SJSA1 (cell line): ENCODE results near the gene WNK4. TPM values are rescaled to one million over a fixed set of nuclear protein-coding genes. Genes with fewer than 3 reads are reported as not detected.
"Not testable (repeated sequence)": the region's sequence is repeated elsewhere in the genome, so short reads cannot be mapped to it uniquely, and the experiment has no call there.

Experiments used
- DNase-seq, 2 experiments: peaks; one replicate each; pipeline ENCODE4 v3.0.0-alpha.2; 2015 to 2020; ENCODE audit warnings: low spot score in 2 of 2, low read depth in 1 of 2
- H3K27ac ChIP-seq: fragments of 250-450 bp; sonication (Bioruptor Pico); 2 replicates; pipeline ENCODE4 v1.5.1; 2020; ENCODE audit warnings: mild to moderate bottlenecking, moderate library complexity
- H3K27me3 ChIP-seq: fragments of 250-450 bp; sonication (Bioruptor Pico); replicated peaks from 2 replicates; pipeline ENCODE4 v1.5.1; 2020; ENCODE audit warnings: mild to moderate bottlenecking, moderate library complexity
- H3K36me3 ChIP-seq: fragments of 250-450 bp; sonication (Bioruptor Pico); 2 replicates; pipeline ENCODE4 v1.5.1; 2020; ENCODE audit warnings: mild to moderate bottlenecking
- H3K4me1 ChIP-seq: fragments of 250-450 bp; sonication (Bioruptor Pico); replicated peaks from 2 replicates; pipeline ENCODE4 v1.6.1; 2021; ENCODE audit warnings: mild to moderate bottlenecking
- H3K4me3 ChIP-seq: fragments of 250-450 bp; sonication (Bioruptor Pico); 2 replicates; pipeline ENCODE4 v1.5.1; 2020; ENCODE audit warnings: mild to moderate bottlenecking
- H3K9me3 ChIP-seq: fragments of 250-450 bp; sonication (Bioruptor Pico); replicated peaks from 2 replicates; pipeline ENCODE4 v1.5.1; 2020; ENCODE audit warnings: mild to moderate bottlenecking
- total RNA-seq: library from RNA; depleted of rRNA; stranded (reverse); fragments of >200 nt; shearing (Covaris generic); gene quantifications from 2 replicates; pipeline ENCODE4 v1.2.3, GENCODE V29; 2014; rRNA removed

Gene WNK4
- 0.25 TPM in 1 of 2 replicates, not detected in the other for total RNA-seq

GRCh38 chr17:42779936-42780850, at the start of gene WNK4:
WNK4 (plus strand) TSS chr17:42780610; CDS start chr17:42780699, 89 bp downstream.
- Histone ChIP-seq H3K4me3 (no peak within 1 kb of the TSS), H3K4me1 (peaks cover 33% of the 10 kb centered on the region), H3K27me3 (no peaks in the 10 kb centered on the region), H3K27ac (no peak within 1 kb of the TSS), H3K9me3 (no peaks in the 10 kb centered on the region), H3K36me3 (peaks cover 35% of the 10 kb centered on the region)
- DNase-seq: no peak

- DNase-seq: no peak
- Histone ChIP-seq H3K27ac (no peak overlapping the region), H3K27me3 (no peaks in the 10 kb centered on the region), H3K36me3 (no peaks in the 10 kb centered on the region), H3K4me3 (no peak overlapping the region), H3K4me1 (peaks cover 8% of the 10 kb centered on the region), H3K9me3 (no peaks in the 10 kb centered on the region; the same call in 1 of the 2 replicates)
Measured at GRCh38 chr17:42740699-42741098, 39.7 kb upstream of the WNK4 start.

- H3K27me3 ChIP-seq, H3K9me3 ChIP-seq, H3K27ac ChIP-seq, H3K4me1 ChIP-seq, H3K36me3 ChIP-seq, DNase-seq, H3K4me3 ChIP-seq: not testable (repeated sequence)
Measured at GRCh38 chr17:42742916-42743315, 37.5 kb upstream of the WNK4 start.

GRCh38 chr17:42743595-42744282, 36.7 kb upstream of the WNK4 start:
- Histone ChIP-seq H3K27me3 (0 out of 2 replicates have a peak, but pooled peaks cover 2% of the 10 kb centered on the region), H3K4me3 (peak overlapping the region; percentile 52), H3K27ac (no peak overlapping the region), H3K4me1 (peaks cover 8% of the 10 kb centered on the region), H3K9me3 (no peaks in the 10 kb centered on the region; the same call in 1 of the 2 replicates), H3K36me3 (no peaks in the 10 kb centered on the region)
- no peak for DNase-seq

GRCh38 chr17:42744283-42744805, 36.1 kb upstream of the WNK4 start:
- H3K36me3 ChIP-seq: no peaks in the 10 kb centered on the region
- H3K27ac ChIP-seq: no peak overlapping the region
- peak overlapping the region; percentile 52 for H3K4me3 ChIP-seq
- H3K9me3 ChIP-seq: no peaks in the 10 kb centered on the region; the same call in 1 of the 2 replicates
- H3K27me3 ChIP-seq: 0 out of 2 replicates have a peak, but pooled peaks cover 2% of the 10 kb centered on the region
- H3K4me1 ChIP-seq: peaks cover 12% of the 10 kb centered on the region
- DNase-seq: peak; percentile 42 to 65

DNA sequence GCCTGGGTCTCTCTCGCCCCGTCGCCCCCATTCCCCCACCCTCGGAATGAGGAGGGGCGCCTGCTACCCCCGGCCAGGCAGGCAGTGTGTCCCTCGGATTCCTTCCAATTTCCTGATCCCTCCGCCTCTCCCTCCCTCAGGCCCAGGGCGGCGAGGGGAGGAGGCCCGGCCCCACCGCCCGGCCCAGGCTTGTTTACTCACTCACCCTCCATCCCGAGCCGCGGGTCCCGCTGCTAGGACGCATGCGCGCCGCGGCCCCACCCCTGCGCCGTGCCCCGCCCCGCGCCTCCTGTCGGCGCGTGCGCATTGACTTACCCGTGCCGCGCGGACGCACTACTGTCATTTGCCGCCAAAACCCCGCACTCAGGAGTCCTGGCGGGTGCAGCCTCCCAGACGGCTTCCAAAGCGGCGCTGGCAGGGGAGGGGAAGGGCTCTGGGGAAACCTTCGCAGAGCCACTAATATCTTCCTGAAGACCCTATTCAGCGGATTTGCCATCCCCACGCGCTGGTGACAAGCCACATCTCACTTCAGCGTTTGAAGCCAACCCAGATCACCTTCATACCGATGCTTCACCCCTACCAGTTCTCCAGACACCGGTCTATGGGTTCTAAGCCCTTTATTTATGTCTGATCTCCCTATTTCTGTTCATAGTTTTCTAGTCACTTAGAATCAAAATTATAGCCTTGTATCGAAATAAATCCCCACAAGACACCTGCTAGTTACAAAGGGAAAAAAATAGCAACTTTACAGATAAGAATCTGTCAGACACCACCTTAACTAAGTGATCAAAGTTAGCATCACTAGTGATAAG, 35.4 kb upstream of the WNK4 start, which contains the start of gene EZH1:
Gene EZH1 (minus strand): TSS at position 235 of the 812 bp plus-strand sequence. CDS start 16,099 bp downstream, outside the sequence.
- H3K9me3 ChIP-seq: no peaks in the 10 kb centered on the region; the same call in 1 of the 2 replicates
- H3K4me3 ChIP-seq: peak within 1 kb of the TSS; percentile 52
- DNase-seq: peak; percentile 87 to 89
- 0 out of 2 replicates have a peak, but pooled peaks cover 2% of the 10 kb centered on the region for H3K27me3 ChIP-seq
- H3K36me3 ChIP-seq: no peaks in the 10 kb centered on the region
- H3K4me1 ChIP-seq: peaks cover 17% of the 10 kb centered on the region
- no peak within 1 kb of the TSS for H3K27ac ChIP-seq

GRCh38 chr17:42748202-42748907, 32.1 kb upstream of the WNK4 start:
- H3K27me3 ChIP-seq: 0 out of 2 replicates have a peak, but pooled peaks cover 2% of the 10 kb centered on the region
- no peak for DNase-seq
- H3K36me3 ChIP-seq: no peaks in the 10 kb centered on the region
- H3K27ac ChIP-seq: no peak overlapping the region
- H3K4me1 ChIP-seq: peaks cover 17% of the 10 kb centered on the region
- no peak overlapping the region for H3K4me3 ChIP-seq
- H3K9me3 ChIP-seq: no peaks in the 10 kb centered on the region; the same call in 1 of the 2 replicates

DNA sequence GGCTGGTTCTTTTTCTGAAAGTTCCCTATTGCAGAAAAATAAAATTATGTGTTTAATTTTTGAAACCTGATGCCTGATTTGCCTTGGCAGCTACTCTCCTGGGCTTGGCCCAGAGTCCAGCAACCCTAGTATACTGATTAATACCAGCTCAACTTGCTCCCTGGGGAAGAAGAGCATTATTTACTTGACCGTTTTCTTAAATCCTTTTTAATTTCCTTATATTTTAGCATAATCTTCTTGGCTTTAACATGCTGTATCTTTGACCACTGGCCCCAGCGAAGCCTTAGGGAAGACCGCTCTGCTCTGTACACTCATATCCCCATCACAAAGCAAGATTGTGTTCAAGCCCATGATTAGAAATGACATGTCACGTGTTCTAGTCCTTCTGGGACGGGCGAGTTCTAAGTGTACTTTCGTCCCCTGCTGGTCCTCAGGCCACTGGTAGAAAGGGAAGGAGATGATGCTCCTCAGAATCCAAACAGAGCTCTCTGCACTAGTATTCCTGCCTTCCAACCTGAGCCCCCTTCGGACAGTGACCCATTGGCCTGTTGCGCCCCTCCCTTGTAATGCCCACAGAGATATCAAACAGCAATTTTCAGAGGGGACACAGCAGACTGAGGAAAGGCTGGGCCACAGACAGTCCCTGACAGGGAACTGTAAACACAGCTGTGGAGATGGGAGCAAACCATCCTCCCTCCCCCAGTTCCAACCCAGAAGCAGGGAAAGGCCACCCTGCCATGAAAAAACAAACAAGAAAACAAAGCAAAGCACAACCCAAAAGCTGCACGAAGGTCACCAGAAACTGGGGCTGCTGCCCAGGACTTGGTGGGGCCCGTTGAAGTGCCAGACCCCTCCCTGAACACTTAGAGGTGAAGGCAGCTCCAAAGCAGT, 31.3 kb upstream of the WNK4 start:
- H3K4me1 ChIP-seq: peaks cover 14% of the 10 kb centered on the region
- no peaks in the 10 kb centered on the region for H3K36me3 ChIP-seq
- H3K27ac ChIP-seq: no peak overlapping the region
- H3K9me3 ChIP-seq: no peaks in the 10 kb centered on the region; the same call in 1 of the 2 replicates
- H3K4me3 ChIP-seq: no peak overlapping the region
- peak in 1 of 2 experiments; percentile 24 for DNase-seq
- H3K27me3 ChIP-seq: 0 out of 2 replicates have a peak, but pooled peaks cover 2% of the 10 kb centered on the region

- DNase-seq: no peak
- Histone ChIP-seq H3K36me3 (no peaks in the 10 kb centered on the region), H3K9me3 (no peaks in the 10 kb centered on the region), H3K4me1 (peaks cover 9% of the 10 kb centered on the region), H3K4me3 (no peak overlapping the region), H3K27me3 (0 out of 2 replicates have a peak, but pooled peaks cover 2% of the 10 kb centered on the region), H3K27ac (no peak overlapping the region)
Measured at GRCh38 chr17:42750739-42751344, 29.6 kb upstream of the WNK4 start.

- Histone ChIP-seq H3K36me3 (no peaks in the 10 kb centered on the region), H3K4me1 (peaks cover 9% of the 10 kb centered on the region), H3K4me3 (no peak overlapping the region), H3K27ac (no peak overlapping the region), H3K9me3 (no peaks in the 10 kb centered on the region), H3K27me3 (no peaks in the 10 kb centered on the region)
- no peak for DNase-seq
Measured at GRCh38 chr17:42751628-42752027, 28.8 kb upstream of the WNK4 start.

GRCh38 chr17:42754782-42755181, 25.6 kb upstream of the WNK4 start:
- Histone ChIP-seq H3K9me3 (no peaks in the 10 kb centered on the region), H3K27me3 (peaks cover 3% of the 10 kb centered on the region; the same call in 1 of the 2 replicates), H3K4me1 (peaks cover 1% of the 10 kb centered on the region), H3K27ac (no peak overlapping the region), H3K36me3 (no peaks in the 10 kb centered on the region), H3K4me3 (no peak overlapping the region)
- no peak for DNase-seq
